Measurements from ENCODE around the gene LGALS9. TPM values are rescaled to one million over a fixed set of nuclear protein-coding genes. Genes with fewer than 3 reads are reported as not detected.

The LGALS9 gene
- total RNA-seq, 1 donor from 2014 or later, result 4.5 TPM

- Mint-ChIP-seq H3K4me3 (ENCODE audit: unreplicated experiment) (no peak overlapping the region), H3K27me3 (ENCODE audit: unreplicated experiment) (no peaks in the 10 kb centered on the region), H3K9me3 (ENCODE audit: unreplicated experiment) (no peaks in the 10 kb centered on the region), H3K27ac (ENCODE audit: unreplicated experiment) (no peak overlapping the region), H3K4me1 (ENCODE audit: unreplicated experiment) (no peaks in the 10 kb centered on the region), H3K36me3 (ENCODE audit: unreplicated experiment) (peaks cover 40% of the 10 kb centered on the region)
- TF ChIP-seq, protein P1, sequence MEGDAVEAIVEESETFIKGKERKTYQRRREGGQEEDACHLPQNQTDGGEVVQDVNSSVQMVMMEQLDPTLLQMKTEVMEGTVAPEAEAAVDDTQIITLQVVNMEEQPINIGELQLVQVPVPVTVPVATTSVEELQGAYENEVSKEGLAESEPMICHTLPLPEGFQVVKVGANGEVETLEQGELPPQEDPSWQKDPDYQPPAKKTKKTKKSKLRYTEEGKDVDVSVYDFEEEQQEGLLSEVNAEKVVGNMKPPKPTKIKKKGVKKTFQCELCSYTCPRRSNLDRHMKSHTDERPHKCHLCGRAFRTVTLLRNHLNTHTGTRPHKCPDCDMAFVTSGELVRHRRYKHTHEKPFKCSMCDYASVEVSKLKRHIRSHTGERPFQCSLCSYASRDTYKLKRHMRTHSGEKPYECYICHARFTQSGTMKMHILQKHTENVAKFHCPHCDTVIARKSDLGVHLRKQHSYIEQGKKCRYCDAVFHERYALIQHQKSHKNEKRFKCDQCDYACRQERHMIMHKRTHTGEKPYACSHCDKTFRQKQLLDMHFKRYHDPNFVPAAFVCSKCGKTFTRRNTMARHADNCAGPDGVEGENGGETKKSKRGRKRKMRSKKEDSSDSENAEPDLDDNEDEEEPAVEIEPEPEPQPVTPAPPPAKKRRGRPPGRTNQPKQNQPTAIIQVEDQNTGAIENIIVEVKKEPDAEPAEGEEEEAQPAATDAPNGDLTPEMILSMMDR (IDR thresholded peaks at IDR 0.05), result no peak
- no peak for DNase-seq (ENCODE audit: extremely low spot score, unreplicated experiment)
Measured at GRCh38 chr17:27615121-27615520, 15.9 kb upstream of the LGALS9 start.

DNA sequence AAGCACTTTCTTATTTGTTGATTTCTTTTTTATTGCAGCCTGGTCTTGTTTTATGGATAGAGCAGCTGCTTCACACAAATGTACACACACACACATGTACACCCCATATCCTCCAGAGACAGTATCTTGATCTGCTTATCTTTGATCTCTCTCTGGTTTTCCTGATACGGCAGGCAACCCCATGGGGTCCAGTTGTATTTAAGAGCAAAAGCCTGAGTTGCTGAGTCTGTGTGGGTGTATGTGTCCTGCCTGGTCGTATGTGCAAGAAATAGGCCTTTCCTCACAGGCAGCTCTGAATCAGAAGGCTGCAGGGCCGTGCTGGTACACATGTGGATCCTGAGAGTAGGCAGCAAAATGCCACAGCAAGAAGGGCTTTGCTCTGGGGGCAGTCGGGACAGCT lies 14.6 kb upstream of the LGALS9 start:
- TF ChIP-seq, protein P1 (IDR thresholded peaks at IDR 0.05), result no peak
- Mint-ChIP-seq H3K4me1 (ENCODE audit: unreplicated experiment) (no peaks in the 10 kb centered on the region), H3K36me3 (ENCODE audit: unreplicated experiment) (peaks cover 42% of the 10 kb centered on the region), H3K9me3 (ENCODE audit: unreplicated experiment) (no peaks in the 10 kb centered on the region), H3K27me3 (ENCODE audit: unreplicated experiment) (no peaks in the 10 kb centered on the region), H3K4me3 (ENCODE audit: unreplicated experiment) (no peak overlapping the region), H3K27ac (ENCODE audit: unreplicated experiment) (no peak overlapping the region)
- DNase-seq (ENCODE audit: extremely low spot score, unreplicated experiment), result no peak

GRCh38 chr17:27618417-27618816 lies 12.6 kb upstream of the LGALS9 start:
- no peaks in the 10 kb centered on the region for H3K4me1 Mint-ChIP-seq (ENCODE audit: unreplicated experiment)
- DNase-seq (ENCODE audit: extremely low spot score, unreplicated experiment), result no peak
- H3K9me3 Mint-ChIP-seq (ENCODE audit: unreplicated experiment), result no peaks in the 10 kb centered on the region
- H3K27ac Mint-ChIP-seq (ENCODE audit: unreplicated experiment), result no peak overlapping the region
- TF ChIP-seq, protein P1 (IDR thresholded peaks at IDR 0.05), result no peak
- H3K4me3 Mint-ChIP-seq (ENCODE audit: unreplicated experiment), result no peak overlapping the region
- peaks cover 37% of the 10 kb centered on the region for H3K36me3 Mint-ChIP-seq (ENCODE audit: unreplicated experiment)
- H3K27me3 Mint-ChIP-seq (ENCODE audit: unreplicated experiment), result no peaks in the 10 kb centered on the region

DNA sequence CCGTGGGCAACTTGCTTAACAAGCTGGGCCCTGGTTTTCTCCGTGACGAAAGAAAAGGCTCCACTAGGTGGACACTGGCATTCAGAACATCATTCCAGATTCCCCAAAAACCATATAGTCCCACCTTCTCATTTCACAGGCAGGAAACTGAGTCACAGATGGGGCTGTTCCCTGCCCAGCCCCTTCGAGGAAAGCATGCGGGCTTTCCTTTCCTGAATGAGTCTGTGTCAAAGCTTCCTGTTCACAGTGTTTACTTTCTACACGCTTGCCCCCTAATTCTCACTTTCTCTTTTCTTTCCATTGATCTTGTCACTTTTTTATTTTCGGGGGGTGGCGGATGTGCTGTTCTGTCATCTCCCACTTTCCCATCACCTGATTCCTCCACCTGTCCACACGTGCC lies 10.3 kb upstream of the LGALS9 start:
- Mint-ChIP-seq H3K9me3 (ENCODE audit: unreplicated experiment) (no peaks in the 10 kb centered on the region), H3K27me3 (ENCODE audit: unreplicated experiment) (no peaks in the 10 kb centered on the region), H3K4me1 (ENCODE audit: unreplicated experiment) (no peaks in the 10 kb centered on the region), H3K36me3 (ENCODE audit: unreplicated experiment) (peaks cover 34% of the 10 kb centered on the region), H3K27ac (ENCODE audit: unreplicated experiment) (no peak overlapping the region), H3K4me3 (ENCODE audit: unreplicated experiment) (no peak overlapping the region)
- TF ChIP-seq, protein P1 (IDR thresholded peaks at IDR 0.05), result no peak
- no peak for DNase-seq (ENCODE audit: extremely low spot score, unreplicated experiment)

- H3K36me3 Mint-ChIP-seq (ENCODE audit: unreplicated experiment), result peaks cover 34% of the 10 kb centered on the region
Measured at GRCh38 chr17:27621536-27621935, 9.5 kb upstream of the LGALS9 start.

More at GRCh38 chr17:27621536-27621935, 9.5 kb upstream of the LGALS9 start:
- TF ChIP-seq, protein P1 (IDR thresholded peaks at IDR 0.05), result no peak
- no peak overlapping the region for H3K27ac Mint-ChIP-seq (ENCODE audit: unreplicated experiment)
- no peak overlapping the region for H3K4me3 Mint-ChIP-seq (ENCODE audit: unreplicated experiment)
- no peaks in the 10 kb centered on the region for H3K4me1 Mint-ChIP-seq (ENCODE audit: unreplicated experiment)
- no peak for DNase-seq (ENCODE audit: extremely low spot score, unreplicated experiment)
- H3K9me3 Mint-ChIP-seq (ENCODE audit: unreplicated experiment), result no peaks in the 10 kb centered on the region
- H3K27me3 Mint-ChIP-seq (ENCODE audit: unreplicated experiment), result no peaks in the 10 kb centered on the region

Measured in osteocyte (in vitro differentiated cells).